ENCODE results near the gene BMP7.
"Not testable (repeated sequence)": the region's sequence is repeated elsewhere in the genome, so short reads cannot be mapped to it uniquely, and the experiment has no call there.

The BMP7 gene

DNA sequence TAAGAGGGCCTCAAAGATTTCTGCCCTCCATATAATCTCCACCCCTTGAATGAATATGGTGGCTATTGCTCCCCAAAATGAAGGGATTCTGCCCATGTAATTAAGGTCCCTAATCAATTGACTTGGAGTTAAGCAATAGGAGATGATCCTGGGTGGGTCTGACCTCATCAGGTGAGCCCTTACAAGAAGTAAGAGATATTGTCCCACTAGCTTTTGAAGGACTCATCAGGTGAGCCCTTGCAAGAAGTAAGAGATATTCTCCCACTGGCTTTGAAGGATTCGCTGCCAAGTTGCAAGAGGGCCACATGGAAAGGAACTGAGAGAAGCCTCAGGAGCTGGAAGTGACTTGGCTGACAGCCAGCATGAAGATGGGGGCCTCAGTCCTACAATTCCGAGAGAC, 103.4 kb downstream of the BMP7 start:
- DNase-seq: no peak

GRCh38 chr20:57162362-57162652, 104.1 kb downstream of the BMP7 start:
- DNase-seq: no peak

DNA sequence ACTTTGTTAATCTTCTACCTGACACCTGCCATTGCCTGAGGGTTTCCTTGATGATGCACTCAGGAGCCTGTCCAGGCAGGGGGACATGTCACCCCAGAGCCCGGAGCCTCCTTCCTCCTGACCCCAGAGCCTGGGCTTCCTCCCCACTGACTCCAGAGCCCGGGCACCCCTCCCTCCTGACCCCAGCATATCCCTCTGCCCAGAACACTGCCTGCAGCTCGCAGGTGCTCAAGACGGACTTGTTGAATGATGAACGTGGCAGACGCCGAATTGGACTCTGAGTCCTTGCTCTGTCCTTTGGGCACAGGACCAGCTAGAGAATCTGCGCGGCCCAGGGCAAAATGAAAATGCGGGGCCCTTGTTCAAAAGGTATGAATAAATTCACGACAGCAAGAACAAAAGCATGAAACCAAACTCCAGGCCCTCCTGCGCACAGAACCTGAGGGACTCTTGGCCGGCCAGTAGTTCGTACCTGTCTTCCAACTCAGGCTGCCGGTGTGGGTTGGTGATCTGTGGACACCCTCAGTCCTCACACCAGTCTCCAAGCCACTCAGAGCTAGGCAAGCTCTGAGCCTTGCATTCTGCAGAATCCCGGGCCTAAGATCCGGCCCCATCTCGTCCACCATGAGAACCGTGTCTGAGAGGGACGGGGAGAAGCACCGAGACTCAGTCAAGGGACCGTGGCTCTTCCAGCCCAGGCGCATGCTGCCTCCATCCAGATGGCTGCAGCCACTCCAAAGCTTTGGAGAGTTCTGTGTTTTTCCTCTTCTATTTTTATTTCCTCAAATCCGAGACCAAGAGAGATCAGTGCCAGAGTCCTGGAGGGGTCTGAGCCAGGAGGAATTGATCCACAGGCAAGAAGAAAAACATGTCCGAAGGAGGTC, 104.7 kb downstream of the BMP7 start:
- DNase-seq: no peak

DNA sequence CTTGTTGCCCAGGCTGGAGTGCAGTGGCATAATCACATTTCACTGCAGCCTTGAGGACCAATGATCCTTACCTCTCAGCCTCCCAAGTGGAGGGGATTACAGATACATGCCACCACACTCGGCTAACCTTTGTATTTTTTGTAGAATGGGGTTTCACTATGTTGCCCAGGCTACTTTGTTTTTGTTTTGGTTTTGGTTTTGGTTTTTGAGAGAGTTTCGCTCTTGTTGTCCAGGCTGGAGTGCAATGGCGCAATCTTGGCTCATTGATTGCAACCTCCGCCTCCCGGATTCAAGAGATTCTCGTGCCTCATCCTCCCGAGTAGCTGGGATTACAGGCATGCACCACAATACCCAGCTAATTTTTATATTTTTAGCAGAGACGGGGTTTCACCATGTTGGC, 105.5 kb downstream of the BMP7 start:
- DNase-seq: no peak

DNA sequence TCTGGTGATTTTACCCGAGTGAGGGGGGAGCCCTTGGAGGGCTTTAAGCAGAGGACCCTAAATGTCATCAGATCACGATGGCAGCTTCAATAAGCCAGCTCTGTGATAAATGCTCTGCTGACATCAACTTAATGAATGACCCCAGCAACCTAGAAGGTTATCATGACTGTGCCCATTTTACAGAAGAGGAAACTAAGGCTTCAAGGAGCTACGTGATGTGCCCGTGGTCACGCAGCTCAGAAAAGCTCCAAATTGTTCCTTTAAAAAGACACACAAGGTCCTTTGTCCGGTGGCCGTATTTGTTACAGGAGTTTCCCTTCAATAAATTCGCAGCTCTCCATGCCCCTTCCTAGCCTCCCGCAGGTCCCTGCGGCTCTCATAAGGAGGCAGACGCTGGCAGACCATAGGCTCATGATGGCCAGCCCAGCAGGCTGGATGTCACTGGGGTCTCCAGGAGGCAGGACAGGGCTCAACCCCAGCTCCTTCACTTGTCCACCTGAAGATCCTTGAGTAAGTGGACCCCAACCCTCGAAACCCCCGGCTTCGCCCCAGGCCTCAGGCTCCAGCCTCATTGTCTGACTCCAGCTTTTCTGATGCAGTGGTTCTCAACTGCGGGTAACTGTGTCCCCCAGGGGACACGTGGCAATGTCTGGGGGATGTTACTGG, 106.4 kb downstream of the BMP7 start:
- DNase-seq: no peak

DNA sequence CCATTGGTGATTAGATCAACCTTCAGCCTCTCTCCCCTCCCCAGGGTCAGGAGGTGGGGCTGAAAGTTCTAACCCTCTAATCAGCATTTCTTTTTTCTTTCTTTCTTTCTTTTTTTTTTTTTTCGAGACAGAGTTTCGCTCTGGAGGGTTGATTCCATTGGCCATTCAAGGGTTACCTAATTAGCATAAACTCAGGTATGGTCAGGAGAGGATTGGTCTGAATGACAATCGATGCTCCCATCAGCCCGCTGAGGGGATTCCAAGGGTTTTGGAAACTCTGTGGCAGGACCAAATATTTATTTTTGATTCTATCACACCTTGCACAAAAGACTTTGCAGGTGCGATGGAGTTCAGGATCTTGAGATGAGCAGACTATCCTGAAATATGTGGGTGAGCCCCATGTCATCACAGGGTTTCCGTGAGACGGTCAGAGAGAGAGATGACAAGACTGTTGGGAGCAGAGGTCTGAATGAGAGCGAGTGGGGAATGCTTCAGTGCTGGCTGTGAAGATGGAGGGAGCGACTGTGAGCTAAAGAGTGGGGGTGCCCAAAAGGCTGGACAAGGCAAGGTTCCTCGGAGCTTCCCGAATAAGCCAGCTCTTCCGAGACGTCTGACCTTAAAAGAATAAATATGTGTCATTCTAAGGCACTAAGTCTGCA, 107.1 kb downstream of the BMP7 start:
- DNase-seq: no peak

DNA sequence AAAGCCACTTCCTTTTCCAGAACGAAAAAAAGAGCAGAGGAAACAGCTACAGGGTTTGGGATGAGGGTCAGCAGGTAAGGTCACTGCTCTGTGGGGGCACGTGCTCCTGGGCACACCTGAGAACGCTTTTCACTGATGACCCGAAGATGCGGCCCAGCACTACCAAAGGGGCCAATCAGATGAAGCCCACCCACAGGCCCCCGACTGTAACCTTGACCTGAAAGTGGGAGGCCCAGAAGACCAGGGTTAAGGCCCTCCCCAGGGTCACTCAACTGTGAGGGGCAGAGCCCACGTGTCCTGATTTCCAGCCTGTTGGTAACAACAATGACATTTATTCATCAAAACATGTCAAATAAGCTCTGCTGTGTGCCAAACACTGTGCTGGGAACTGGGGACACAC, 108.0 kb downstream of the BMP7 start:
- DNase-seq: no peak

GRCh38 chr20:57157787-57158186, 108.7 kb downstream of the BMP7 start:
- not testable (repeated sequence) for DNase-seq

GRCh38 chr20:57157106-57157691, 109.2 kb downstream of the BMP7 start:
- no peak for DNase-seq

DNA sequence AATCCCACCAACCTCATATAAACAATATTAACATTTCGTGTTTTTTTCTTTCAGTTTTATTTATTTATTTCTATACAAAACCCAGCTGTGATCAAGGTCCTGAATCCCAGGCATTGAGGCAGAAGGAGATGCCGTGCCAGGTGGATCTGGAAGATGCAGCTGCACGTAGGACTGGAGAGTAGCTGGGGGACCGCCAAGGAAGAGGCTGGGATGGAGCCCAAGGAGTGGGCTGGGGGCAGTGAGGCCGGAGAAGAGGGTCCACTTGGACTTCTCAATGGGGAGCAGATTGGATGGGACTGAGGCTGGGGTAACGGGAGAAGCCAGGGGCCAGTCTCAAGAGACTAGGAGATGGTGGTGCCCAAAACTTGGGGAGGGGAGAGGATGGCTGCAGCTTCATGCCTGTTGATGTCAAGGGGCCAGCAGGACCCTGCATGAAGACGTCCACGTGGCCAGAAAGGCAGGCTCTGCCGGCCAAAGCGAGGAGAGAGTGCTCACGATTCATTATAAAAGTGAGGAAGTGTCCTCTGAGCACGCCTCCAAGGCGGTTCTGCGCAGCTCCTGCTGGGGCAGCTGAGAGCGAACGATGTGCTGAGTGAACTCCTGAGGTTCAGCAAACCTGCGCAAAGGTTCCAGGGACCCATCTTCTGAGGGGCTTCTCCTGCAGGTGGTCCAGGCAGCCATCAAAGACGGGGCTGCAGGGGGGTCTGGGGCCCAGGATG, 110.3 kb downstream of the BMP7 start:
- DNase-seq: no peak

- DNase-seq: no peak
These were observed 111.0 kb downstream of the BMP7 start for GRCh38 chr20:57155415-57155814.

GRCh38 chr20:57153238-57153905, 113.1 kb downstream of the BMP7 start:
- DNase-seq: no peak

DNA sequence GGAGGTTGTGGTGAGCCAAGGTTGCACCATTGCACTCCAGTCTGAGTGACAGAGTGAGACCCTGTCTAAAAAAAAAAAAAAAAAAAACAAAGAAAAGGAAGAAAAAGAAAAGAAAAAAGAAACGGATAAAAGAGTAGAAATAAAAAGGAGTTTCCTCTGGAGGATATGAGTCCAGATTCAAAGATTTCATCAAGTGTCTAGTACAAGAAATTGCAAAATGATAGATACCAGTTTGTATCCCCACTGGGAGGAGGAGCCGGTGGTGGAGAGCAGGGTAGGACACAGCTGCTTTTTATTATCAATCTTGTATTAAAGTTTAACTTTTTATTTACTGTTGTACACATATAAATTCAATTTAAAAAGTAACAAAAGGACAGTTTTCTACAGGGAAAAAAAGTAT, 113.9 kb downstream of the BMP7 start:
- no peak for DNase-seq

DNA sequence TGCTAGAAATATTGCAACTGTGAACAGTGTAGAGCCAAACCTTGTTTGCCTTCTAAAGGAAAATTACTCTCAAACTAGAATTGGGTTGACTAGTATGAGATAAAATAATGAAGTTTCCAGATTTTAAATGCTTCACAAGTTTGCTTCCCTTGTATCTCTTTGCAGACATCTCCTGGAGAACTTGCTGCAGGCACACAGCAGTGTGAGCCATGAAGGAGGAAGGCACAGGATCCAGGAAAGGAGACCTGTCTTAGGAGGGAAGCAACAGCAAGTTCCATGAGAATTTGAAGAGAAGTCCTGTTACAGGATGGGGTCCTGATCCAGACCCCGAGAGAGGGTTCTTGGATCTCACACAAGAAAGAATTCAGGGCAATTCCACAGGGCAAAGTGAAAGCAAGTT, 115.9 kb downstream of the BMP7 start:
- DNase-seq: no peak

DNA sequence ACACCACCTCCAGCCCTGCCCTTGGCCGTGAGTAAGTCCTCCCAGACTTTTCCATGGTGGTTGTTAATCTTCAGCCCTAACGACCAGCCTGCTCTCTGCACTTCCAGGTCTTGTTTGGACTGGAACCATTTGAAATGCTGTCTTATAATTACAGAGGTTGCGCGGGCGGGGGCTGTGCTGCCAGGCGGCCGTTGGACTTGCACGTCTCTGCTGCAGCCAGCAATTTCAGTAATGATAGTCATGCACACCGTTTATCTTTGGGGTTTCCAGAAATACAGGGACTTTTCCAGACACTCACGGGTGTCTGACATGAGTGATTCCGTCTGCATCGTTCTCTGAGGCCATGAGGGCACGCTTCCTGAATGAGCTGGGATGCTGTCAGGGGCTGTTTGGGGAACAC, 118.2 kb downstream of the BMP7 start:
- no peak for DNase-seq

DNA sequence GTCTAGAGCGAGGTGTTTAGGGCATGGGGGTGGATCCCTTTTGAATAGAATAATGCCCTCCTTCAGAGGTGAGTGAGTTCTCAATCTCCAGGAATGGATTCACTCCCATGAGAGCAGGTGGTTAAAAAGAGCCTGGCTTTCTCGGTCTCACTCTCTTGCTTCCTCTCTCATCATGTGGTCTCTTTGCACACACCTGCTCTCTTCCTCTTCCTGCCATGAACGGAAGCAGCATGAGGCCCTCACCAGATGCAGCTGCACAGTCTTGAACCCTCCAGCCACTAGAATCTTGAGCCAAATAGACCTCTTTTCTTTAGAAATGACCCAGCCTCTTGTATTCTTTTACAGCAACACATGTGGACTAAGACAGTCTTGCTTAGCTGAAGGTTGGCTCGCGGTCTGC, 119.3 kb downstream of the BMP7 start:
- no peak for DNase-seq

- DNase-seq: no peak
These were observed 120.3 kb downstream of the BMP7 start for GRCh38 chr20:57146155-57146554.

DNA sequence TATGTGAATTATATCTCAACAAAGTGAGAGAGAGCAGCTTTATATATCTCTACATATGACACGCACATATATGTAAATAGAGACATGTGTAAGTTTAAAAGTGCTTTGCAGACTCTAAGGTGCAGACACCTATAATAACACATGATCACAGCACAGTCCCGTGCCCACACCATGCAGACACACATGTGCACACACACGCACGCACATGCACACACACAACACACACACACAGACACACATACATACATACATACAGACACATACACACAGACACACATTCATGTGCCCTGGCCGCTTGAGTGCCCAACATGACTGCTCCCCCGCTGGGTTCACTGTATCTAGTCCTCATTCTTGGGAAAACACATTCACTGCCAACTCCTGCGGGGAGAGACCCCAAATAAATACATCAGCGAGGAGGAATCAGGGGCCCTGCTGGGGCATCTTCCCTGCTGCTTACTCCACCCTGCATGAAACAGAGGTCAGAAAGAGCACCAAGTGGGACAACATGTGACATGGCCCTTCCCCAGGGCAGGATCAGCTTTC, 121.3 kb downstream of the BMP7 start:
- no peak for DNase-seq

DNA sequence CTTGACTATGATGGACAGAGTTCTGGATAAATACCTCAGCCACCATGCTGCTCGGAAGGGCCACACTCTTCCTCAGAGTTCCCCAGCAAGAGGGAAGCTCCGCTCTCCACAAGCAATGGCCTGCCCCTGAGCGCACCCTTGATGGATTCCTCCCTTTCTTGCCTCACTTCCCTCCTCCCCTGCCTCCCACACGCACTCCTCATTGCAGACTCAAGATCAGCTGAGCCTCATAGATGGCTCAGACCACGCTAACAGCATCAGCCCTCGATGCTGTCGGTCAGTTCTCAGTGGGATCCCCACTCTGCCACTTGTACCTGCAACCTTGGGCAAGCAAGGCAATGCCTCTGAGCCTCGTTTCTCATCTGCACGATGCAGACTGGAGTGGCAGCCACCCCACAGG, 123.3 kb downstream of the BMP7 start:
- no peak for DNase-seq

DNA sequence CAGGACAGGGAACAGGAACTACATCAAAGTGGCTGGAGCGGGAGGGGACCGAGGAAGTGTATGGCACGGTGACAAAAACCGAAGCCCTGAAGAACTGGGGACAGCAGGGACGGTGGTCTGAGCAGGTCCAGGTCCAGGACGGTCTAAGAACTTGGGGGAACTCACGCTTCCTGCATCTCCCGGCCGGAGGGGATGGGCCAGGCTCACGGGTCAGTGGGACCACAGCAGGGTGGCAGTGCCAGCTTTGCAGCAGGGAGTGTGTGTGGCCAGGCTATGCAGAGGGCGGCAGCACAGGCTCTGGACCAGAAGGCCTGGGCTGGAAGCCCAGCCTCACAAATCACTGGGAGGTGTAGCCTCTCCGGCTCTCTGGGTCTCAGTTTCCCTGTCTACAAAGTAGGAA, 123.8 kb downstream of the BMP7 start:
- DNase-seq: no peak

- DNase-seq: no peak
These were observed 124.9 kb downstream of the BMP7 start for GRCh38 chr20:57141492-57141891.

- no peak for DNase-seq
These were observed 126.0 kb downstream of the BMP7 start for GRCh38 chr20:57140416-57140965.
